ENCODE results near the gene CFAP57.

GRCh38 chr1:43165162-43165561, 7.0 kb upstream of the CFAP57 start:
- TF ChIP-seq, protein P1, sequence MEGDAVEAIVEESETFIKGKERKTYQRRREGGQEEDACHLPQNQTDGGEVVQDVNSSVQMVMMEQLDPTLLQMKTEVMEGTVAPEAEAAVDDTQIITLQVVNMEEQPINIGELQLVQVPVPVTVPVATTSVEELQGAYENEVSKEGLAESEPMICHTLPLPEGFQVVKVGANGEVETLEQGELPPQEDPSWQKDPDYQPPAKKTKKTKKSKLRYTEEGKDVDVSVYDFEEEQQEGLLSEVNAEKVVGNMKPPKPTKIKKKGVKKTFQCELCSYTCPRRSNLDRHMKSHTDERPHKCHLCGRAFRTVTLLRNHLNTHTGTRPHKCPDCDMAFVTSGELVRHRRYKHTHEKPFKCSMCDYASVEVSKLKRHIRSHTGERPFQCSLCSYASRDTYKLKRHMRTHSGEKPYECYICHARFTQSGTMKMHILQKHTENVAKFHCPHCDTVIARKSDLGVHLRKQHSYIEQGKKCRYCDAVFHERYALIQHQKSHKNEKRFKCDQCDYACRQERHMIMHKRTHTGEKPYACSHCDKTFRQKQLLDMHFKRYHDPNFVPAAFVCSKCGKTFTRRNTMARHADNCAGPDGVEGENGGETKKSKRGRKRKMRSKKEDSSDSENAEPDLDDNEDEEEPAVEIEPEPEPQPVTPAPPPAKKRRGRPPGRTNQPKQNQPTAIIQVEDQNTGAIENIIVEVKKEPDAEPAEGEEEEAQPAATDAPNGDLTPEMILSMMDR (IDR thresholded peaks at IDR 0.05; ENCODE audit: poor library complexity): no peak
- TF ChIP-seq EZH2 (IDR thresholded peaks at IDR 0.05; ENCODE audit: borderline replicate concordance): no peak
